NCI-H345 treated with DMSO at 0.1 percent for 48 hours (cell line): ENCODE measurements around the gene DVL2.

Source experiments
- DNase-seq: peaks from one replicate; lab custom pipeline; 2025; ENCODE audit not compliant: unreplicated experiment; lab: John Stamatoyannopoulos, UW

The DVL2 gene

DNA sequence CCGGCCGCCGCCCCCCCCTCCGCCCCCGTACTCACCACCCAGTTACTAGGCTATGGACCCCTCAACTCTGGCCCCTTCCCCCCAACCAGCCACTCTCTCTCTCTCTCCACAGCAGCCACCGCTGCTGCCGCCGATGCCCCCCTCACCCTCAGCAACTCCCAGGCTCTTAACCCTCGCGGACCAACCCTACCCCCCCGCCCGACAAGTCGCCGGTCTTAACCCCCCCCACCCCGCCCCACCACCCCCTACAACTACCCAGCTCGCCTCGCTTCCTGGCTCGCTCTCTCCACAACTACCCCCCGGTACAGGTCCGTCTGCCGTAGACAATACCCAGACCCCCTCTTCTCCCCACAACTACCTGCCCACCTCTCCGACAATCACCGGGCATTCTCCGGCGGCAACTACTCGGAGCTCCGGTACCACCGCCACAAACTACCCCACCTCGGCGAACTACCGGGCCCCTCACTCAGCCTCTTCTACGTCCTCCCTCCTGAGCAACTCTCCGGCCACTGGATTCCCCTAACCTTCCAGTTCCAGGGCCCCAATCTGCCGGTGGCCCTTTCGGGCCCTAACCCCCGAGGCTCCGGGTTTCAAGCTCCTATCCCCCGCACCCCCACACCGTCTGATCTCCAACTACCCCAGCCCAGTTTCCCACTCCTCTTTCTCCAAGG, 4.2 kb upstream of the DVL2 start:
- DNase-seq = no peak

DNA sequence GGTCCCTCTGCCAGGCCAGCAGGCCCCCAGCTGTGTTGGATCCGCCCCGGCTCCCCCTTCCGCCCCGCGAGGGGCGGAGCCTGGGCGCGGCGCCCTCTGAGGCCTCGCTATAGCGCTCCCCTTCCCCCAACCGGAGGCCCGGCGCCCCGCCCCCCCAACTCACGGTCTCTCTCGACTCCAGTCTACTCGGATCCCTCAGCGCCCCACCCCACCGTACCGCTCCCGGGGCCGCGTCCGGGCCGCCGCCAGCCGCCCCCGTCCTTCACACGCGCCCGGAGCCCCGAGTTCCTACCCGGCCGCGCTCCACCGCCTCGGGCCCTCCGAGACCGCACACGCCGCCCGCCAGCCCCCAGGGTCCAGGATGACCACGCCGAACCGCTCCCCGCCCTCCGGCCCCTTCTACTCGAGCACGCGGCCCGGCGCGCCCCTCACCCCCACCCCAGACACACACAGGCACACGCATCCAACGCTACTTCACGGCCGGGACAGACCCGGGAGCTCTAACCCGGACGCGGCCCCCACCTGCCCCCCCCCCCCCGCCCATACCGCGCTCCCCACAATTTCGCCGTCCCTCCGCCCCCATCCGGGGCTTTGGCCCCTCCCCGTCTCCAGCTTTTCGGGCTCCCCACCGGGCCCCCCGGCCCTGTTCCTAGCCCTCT, 3.6 kb upstream of the DVL2 start:
- DNase-seq = no peak

DNA sequence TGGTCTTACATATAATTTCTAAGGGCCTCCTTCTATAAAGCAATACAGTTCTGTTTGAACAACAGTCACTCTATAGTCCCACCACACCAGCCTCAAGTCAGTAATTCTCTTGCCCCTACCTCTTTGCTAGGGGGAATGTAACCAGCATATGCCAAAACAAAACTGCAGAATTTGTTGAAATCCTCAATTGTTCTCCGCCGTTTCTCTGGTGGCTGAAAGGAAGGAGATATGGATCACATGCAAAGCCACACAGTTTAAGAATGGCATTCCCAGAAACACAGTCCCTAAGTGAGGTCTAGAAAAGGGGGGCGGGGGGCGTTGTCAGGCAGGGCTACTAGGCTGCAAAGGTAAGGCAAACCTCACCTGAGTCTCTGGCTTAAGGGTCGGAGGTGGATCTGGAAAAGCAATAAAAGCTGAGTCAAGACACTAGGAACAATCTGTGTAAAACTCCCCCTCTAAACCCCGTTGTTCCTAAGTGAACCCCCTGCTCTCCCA, 3.0 kb upstream of the DVL2 start:
- DNase-seq = no peak

DNA sequence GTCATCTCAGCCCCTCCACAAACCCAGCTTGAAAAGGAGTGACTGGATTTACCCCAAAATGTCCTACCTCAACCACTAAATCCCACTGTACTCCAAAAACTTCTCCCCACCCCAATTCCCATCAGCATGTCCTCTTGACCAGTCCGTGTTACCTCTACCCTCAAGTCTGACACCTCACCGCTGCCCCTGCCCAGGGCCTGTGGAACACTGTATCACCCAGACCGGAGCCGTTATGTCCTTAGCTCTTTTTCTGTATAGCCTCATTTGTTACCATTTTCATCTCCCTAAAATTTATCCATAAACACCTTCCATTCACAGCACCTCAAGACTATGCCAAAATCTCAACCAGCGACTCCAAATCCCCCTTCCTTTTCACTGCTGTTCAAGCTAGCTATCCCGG, 2.5 kb upstream of the DVL2 start:
- DNase-seq = no peak

DNA sequence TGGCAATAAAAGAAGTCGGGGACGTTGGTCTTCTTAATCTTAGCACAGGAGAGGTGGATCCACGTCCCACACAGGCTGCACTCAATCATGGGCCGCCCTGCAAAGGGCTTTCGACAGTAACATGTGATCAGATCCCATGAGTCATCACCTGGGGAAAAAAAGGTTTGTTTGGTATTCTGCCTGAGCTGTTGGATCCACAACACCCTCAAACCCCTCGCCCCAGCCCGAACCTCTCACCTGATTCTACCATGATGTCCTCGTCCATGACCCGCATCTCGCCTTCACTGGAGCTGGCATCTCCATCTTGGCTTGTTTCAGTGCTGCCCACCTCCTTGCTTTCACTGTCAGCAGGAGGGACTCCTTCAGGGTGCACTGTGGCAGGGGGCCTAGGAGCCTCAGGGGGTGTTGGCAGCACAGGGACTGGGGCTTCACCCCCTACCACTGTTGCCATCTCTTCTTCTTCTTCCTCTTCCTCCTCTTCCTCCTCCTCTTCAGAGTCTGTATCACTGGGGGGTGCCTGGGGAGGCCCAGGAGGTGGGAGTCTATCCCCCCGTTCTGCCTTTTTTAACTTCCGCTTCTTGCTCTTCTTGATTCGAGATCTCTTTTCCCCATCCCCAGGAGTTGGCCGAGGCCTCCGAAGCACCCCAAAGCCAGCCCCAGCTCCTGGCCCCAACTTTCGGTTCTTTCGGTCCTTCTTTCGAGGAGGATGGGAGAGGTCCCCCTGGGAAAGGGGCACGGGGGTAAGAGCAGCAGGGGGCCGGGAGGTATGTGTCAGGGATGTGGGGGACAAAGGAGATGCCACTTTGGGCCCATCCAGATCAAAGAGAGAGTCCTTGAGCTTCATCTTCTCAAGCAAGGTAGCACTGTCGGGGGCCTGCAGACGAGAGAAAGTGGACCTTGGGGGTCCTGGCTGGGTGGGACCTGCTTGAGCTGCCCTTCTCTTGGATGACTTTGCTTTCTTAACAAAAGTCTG, 1.7 kb upstream of the DVL2 start:
- no peak for DNase-seq

DNA sequence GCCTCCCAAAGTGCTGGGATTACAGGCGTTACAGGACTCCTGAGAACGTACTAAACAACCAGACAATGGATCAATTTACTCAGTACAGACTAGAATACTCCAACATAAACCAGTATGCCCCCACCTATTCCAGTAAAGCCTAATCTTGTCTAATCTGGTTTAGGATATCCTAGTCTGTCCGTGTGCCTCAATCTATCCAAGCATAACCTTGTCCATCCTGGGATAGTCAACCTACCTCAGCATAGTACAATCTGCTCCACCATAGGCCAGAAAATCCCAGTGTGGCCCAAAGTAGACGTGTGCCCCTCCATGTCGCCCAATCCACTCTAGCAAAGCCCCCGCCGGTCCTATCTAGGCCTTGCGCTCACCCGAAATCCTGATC, 625 bp downstream of the DVL2 start:
- no peak for DNase-seq

DNA sequence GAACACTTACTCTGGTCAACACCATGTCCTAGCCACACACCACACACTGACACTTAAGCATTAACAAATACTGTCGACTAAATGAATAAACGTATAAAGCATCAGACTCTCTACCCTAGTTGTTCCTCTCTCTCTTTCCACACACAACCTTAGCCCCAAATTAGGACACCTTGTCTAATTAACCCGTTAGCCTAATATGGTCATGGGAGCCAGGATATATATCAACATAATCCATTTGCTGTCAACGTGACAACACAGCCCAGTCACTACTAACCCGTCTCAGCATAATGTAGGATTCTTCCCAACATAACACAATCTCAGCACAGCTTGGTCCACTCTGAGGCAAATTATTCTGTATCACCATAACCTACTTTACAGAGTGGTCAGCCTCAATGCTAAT, 2.2 kb downstream of the DVL2 start:
- no peak for DNase-seq

DNA sequence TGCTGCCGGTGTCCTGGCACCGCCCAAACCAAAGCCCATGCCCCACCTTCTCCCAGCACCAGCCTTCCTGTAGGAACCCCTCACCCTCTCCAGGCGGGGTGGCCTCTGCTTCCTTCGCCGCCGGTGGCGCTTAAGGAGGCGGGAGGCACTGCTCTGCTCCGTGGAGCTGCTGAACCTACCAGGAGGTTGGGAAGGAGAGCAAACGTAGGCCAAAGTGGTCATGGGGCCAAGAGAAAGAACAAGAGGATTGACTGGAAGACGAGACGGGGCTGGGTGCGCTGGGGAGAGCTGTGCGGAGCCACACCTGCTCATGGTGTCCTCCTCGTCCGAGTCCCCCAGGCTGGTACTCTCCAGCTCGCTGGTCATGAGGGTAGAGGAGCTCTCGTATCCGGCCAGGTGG, 4.8 kb downstream of the DVL2 start:
- no peak for DNase-seq

DNA sequence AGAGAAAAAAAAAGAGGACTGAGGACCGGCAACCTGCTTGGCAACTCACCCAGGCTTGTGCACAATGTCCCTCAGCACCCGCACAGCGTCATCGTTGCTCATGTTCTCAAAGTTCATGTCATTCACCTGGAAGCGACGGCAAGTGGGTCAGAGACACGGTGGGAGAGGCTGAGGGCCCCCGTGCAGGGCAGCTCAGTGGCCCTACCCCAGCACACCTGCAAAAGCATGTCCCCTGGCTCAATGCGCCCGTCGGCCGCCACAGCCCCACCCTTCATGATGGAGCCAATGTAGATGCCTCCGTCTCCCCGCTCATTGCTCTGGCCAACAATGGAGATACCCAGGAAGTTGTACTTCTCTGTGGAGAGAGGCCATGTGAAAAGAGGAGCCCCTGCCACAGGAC, 5.4 kb downstream of the DVL2 start:
- no peak for DNase-seq

DNA sequence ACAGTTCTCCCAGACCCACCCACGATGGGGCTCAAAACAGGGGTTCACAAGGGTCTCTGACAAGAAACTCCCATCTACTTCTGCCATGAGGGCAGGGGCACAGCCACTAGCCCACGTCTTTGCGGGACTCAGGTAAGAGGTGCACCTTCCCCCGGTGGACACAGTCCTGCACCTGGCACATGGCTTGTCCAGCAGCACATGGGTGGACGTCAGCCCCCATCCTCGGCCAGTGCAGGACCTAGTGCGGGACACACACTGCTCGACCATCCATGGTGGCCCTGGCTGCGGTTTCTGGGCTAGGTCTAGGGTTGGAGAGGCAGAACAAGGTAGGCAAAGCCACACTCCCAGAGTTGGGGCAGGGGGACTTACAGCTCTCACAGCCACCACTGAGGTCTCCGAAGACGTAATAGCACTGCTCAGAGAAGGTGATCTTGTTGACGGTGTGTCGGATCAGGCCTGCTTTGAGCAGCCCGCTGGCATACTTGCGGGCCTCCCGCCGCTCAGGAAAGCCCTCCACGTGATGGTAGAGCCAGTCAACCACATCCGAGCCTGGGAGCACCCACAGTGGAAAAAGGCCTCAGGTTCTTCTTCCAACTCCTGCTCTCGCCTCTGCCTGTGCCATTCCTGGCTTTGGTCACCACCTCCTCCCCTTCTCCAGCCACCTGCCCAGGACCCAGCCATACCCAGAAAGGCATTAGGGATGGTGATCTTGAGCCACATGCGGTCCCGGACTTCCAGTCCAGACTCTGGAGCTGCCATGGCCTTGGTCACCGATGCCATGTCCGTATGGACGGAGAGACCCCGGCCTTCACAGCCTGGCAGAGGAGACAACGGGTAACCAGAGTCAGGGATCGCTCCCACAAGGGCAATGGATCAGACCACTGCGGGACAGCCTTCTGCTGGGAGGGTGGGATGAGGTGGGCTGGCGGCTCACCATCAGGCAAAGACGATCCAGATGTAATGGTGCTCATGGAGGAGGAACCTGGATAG, 7.3 kb downstream of the DVL2 start:
- DNase-seq = no peak

DNA sequence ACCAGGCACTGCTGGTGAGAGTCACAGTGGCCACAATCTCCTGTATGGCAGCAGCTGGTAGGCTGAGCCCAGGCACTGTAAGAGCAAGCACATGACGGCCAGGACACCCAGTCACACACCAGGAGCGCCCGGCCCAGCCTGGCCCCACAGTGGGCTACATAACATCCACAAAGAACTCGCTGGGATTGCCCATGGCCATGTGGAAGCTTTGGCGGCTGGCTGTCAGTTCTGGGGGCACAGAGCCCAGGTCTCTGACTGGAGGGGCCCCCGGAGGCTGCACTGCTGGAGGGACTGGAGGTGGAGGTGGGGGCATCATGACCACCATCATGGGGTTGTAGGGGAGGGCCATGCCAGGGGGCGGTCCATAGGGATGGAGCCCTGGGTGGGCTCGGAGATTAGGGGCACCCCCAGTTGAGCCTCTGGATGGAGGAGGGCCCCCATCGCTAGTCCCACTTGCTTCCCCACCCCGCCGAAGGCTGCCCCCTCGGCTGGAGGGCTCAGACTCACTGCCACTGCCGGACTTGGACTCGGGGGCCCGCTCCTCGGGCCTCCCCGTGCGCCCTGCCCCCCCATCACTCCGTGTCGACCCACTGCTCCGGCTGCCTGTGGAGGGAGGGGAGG, 8.5 kb downstream of the DVL2 start:
- DNase-seq = no peak

DNA sequence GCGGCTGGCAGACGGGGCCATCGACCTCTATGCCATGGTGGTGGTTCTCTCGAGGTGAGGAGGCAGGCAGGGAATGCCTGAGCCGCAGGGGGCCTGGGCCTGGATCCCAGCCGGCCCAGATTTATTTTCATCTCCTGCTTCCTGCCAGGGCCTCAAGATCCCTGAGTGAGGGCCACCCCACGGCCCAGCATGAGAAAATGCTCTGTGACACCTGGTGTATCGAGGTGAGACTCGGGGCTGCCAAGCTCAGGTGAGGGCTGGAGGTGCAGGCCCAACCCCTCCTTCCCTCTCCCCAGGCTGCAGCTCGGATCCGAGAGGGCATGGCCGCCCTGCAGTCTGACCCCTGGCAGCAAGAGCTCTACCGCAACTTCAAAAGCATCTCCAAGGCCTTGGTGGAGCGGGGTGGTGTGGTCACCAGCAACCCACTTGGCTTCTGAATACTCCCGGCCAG, 9.6 kb downstream of the DVL2 start:
- no peak for DNase-seq

DNA sequence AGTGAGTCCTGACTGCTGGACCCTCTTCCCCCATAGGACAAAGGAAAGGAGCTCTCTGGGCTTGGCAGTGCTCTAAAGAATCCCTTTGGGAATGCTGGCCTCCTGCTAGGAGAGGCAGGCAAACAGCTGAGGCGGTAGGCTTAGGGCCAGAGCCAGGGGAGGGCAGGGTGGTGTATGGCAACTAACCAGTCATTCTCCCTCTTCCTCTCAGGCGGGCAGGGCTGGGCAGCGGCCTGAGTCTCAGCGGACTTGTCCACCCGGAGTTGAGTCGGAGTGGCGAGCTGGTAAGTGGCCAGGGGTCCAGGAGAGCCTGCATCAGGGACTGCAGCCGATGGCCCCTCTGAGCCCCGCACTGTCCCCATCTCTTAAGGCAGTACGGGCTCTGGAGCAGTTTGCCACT, 10.2 kb downstream of the DVL2 start:
- no peak for DNase-seq

DNA sequence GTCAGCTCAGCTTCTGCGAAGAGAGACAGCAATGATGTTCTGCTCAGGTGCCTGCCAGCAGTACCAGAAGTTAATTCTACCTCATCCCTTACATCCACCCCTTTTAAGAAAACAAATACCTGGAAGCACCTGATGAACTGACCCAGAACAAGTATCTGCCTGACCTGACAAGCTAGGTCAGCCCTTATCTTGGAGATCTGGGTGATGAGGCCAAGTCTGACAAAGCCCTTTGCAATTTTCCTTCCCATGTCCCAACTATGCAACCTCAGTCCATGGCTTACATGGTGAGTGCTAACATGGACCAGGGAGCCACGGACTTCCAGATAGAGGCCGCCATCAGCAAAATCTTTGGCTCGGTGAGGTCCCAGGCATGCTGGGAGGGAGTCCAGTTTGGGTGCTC, 10.9 kb downstream of the DVL2 start:
- DNase-seq = no peak

DNA sequence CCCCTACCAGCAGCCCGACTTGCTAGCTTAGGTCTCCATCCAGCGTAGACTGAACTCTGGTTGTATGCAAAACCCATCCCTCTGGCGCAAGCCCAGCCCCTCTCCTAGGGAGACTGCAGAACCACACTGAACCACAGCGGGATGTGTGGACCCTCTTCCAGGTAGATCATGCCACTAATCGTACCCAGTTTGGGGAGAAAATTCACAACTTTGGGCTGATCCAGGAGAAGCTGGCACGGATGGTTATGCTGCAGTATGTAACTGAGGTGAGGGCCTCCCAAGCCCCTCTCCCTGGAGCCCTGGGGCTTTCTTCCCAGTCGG, 11.4 kb downstream of the DVL2 start:
- DNase-seq = no peak

DNA sequence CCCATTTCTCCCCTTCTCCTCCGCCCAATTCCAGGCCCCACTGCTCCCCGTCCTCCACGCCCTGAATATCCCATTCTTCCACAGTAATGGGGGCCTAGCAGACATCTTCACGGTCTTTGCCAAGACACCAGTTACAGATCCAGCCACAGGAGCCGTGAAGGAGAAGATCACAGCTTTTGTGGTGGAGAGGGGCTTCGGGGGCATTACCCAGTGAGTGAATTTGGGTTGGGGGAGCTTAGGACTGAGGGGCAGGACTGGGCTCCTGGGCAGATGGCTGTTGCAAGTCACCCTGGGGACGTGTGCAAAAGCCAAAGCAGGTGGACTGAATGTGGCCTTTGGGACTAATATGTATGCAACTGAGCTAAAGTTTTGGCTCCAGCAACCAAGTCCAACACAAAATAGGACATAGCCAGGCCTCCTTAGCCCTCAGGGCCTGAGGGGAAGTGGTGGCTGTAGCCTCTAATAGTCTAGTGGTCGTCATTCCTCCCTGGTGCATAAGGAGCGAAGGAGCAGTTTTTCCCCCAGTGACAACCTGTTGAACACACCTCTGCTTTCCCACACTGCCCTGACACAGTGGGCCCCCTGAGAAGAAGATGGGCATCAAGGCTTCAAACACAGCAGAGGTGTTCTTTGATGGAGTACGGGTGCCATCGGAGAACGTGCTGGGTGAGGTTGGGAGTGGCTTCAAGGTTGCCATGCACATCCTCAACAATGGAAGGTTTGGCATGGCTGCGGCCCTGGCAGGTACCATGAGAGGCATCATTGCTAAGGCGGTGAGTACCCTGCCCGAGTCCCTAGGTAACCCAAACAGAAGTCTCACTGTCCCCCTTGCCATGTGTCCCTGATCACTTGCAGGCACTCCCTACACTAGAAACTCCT, 12.0 kb downstream of the DVL2 start:
- no peak for DNase-seq

DNA sequence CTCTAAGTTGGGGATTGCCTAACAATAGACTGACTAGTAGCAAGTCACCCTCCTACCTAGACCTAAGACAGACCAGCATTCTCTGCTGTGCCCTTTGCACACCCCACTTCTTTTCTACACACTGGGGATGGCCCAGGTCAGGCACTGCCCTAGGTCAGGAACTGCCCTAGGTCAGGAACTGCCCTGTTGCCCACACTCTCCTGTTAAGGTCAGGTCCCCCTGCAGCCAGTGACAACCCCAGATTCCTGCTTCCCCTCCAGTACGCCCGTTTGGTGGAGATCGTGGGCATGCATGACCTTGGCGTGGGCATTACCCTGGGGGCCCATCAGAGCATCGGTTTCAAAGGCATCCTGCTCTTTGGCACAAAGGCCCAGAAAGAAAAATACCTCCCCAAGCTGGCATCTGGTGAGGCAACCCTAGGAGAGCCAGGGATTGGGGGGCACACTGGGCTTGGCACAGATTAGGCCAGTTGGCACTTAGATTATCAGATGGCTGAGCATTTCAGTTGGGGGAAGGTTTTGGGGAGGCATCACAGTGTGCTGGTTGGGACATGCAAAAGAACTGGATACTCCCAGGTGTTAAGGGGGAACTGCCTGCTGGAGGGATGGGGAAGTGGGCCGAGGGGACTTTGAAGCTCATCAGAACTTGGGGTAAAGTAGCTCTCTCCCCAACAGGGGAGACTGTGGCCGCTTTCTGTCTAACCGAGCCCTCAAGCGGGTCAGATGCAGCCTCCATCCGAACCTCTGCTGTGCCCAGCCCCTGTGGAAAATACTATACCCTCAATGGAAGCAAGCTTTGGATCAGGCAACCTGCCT, 12.8 kb downstream of the DVL2 start:
- DNase-seq = no peak

DNA sequence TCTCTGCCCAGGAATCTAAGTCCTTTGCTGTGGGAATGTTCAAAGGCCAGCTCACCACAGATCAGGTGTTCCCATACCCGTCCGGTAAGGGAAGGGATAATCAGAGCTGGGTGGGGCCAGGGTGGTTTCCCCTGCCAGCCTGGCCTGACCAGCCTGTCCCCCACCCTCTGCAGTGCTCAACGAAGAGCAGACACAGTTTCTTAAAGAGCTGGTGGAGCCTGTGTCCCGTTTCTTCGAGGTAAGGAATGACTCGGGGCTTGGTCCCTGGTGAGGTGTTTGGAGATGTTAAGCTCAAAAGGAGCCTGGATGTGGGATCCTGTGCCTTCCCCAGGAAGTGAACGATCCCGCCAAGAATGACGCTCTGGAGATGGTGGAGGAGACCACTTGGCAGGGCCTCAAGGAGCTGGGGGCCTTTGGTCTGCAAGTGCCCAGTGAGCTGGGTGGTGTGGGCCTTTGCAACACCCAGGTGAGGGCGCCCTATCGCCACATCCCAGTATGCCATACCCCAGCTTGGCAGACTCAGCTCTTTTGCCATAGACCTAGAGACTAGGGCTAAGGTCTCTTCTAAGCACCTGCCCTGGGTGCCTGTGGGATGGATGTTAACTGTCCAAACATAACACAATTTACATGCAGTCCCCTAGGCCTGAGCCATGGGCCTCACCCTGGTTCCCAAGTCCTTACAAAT, 13.6 kb downstream of the DVL2 start:
- DNase-seq = no peak
